H1 (cell line): ENCODE results near the gene CCDC40. TPM values are rescaled to one million over a fixed set of nuclear protein-coding genes. Genes with fewer than 3 reads are reported as not detected.

Experiments used
- ATF3 ChIP-seq: IDR thresholded peaks from 2 replicates; pipeline ENCODE4 v1.6.1; 2011; ENCODE audit warnings: low read depth, mild to moderate bottlenecking, low read length; ENCODE audit not compliant: insufficient read depth
- CBX5 ChIP-seq: fragments of 300-800, 300-1000 bp; sonication (generic); IDR thresholded peaks from 2 replicates; pipeline ENCODE4 v1.7.1; 2016; ENCODE audit warnings: antibody characterized with exemption, low read length, low read depth
- CHD2 ChIP-seq: IDR thresholded peaks from 2 replicates; pipeline ENCODE4 v1.6.1; 2012; ENCODE audit warnings: low read length, improper control_type of control experiment
- CTBP2 ChIP-seq: IDR thresholded peaks from 2 replicates; pipeline ENCODE4 v1.7.0; 2011; ENCODE audit warnings: borderline replicate concordance, mild to moderate bottlenecking, moderate library complexity, mixed read lengths, low read length; ENCODE audit not compliant: insufficient read depth, insufficient read length
- E2F6 ChIP-seq: IDR thresholded peaks from 2 replicates; pipeline ENCODE4 v1.6.1; 2012; ENCODE audit warnings: inconsistent platforms
- EGR1 ChIP-seq: IDR thresholded peaks from 2 replicates; pipeline ENCODE4 v1.6.1; 2011; ENCODE audit warnings: low read depth, low read length, borderline replicate concordance
- EP300 ChIP-seq, 2 experiments: IDR thresholded peaks; 1 replicate in 1 of 2; 2 replicates in 1 of 2; pipeline ENCODE4 v1.6.1; 2011 to 2012; ENCODE audit warnings: low read depth in 2 of 2, low read length in 2 of 2, mild to moderate bottlenecking in 2 of 2, borderline replicate concordance in 1 of 2, inconsistent platforms in 1 of 2, moderate library complexity in 1 of 2
- GTF2F1 ChIP-seq: IDR thresholded peaks from 2 replicates; pipeline ENCODE4 v1.6.1; 2012; ENCODE audit warnings: low read depth, low read length, improper control_type of control experiment, borderline replicate concordance
- HDAC6 ChIP-seq: IDR thresholded peaks from one replicate; pipeline ENCODE4 v1.7.1; 2012; ENCODE audit warnings: low read depth, mild to moderate bottlenecking, inconsistent platforms, low read length, moderate library complexity
- JUND ChIP-seq: IDR thresholded peaks from 2 replicates; pipeline ENCODE4 v1.6.1; 2011; ENCODE audit warnings: mild to moderate bottlenecking, improper control_type of control experiment, low read length
- KDM4A ChIP-seq: IDR thresholded peaks from one replicate; pipeline ENCODE4 v1.7.1; 2012; ENCODE audit warnings: low read depth, mild to moderate bottlenecking, moderate library complexity, low read length, inconsistent platforms; ENCODE audit not compliant: severe bottlenecking
- MAX ChIP-seq: IDR thresholded peaks from 2 replicates; pipeline ENCODE4 v1.6.1; 2012; ENCODE audit warnings: inconsistent platforms
- POLR2A ChIP-seq, 2 experiments: IDR thresholded peaks; 1 replicate in 1 of 2; 2 replicates in 1 of 2; pipeline ENCODE4 v1.6.1; 2011; ENCODE audit warnings: low read depth in 2 of 2, low read length in 2 of 2, mild to moderate bottlenecking in 2 of 2; ENCODE audit errors: control extremely low read depth in 1 of 2
- POU5F1 ChIP-seq: IDR thresholded peaks from 2 replicates; pipeline ENCODE4 v1.6.1; 2011; ENCODE audit warnings: low read depth, mild to moderate bottlenecking, low read length, moderate library complexity
- RAD21 ChIP-seq, 2 experiments: IDR thresholded peaks in 1 of 2; conservative IDR thresholded peaks in 1 of 2; 2 replicates each; pipeline ENCODE4 v1.6.1; 2011; ENCODE audit warnings: low read depth in 2 of 2, low read length in 2 of 2, improper control_type of control experiment in 1 of 2, inconsistent platforms in 1 of 2, mild to moderate bottlenecking in 1 of 2, moderate library complexity in 1 of 2
- RBBP5 ChIP-seq: IDR thresholded peaks from 2 replicates; pipeline ENCODE4 v1.7.1; 2012; ENCODE audit warnings: low read depth, mild to moderate bottlenecking, inconsistent platforms, low read length, moderate library complexity, borderline replicate concordance
- RFX5 ChIP-seq: IDR thresholded peaks from 2 replicates; pipeline ENCODE4 v1.6.1; 2011; ENCODE audit warnings: low read depth, low read length, improper control_type of control experiment, borderline replicate concordance
- SRF ChIP-seq: IDR thresholded peaks from 2 replicates; pipeline ENCODE4 v1.6.1; 2011; ENCODE audit warnings: mild to moderate bottlenecking, low read depth, low read length, moderate library complexity
- SUZ12 ChIP-seq: fragments of 200-600 bp; sonication (generic); IDR thresholded peaks from 2 replicates; pipeline ENCODE4 v1.6.1; 2012; ENCODE audit warnings: mild to moderate bottlenecking, inconsistent platforms, low read length, moderate library complexity, mixed read lengths
- TAF7 ChIP-seq: optimal IDR thresholded peaks from 2 replicates; pipeline ENCODE3; 2011; ENCODE audit warnings: low read depth, mild to moderate bottlenecking, inconsistent platforms, low read length, moderate library complexity, borderline replicate concordance
- TCF12 ChIP-seq: IDR thresholded peaks from 2 replicates; pipeline ENCODE4 v1.6.1; 2011; ENCODE audit warnings: low read depth, mild to moderate bottlenecking, low read length
- ZNF274 ChIP-seq: IDR thresholded peaks from 2 replicates; pipeline ENCODE4 v1.7.0; 2012; ENCODE audit warnings: low read length, borderline replicate concordance; ENCODE audit errors: extremely low read depth
- polyA plus RNA-seq, 7 experiments: library from polyadenylated mRNA; depleted of rRNA in 3 of 7; stranded (reverse) in 5 of 7; unstranded in 2 of 7; fragments of >200 nt in 5 of 7; fragments of 200-250 nt in 2 of 7; gene quantifications; 1 replicate in 5 of 7; 2 replicates in 1 of 7; 4 replicates in 1 of 7; pipeline versions ENCODE4 v1.2.1 to v1.2.3, GENCODE V29; 2011 to 2013; ENCODE audit warnings: missing spikeins in 2 of 7, mixed read lengths in 2 of 7
- total RNA-seq: library from RNA; stranded (reverse); fragmentation: NEBNext Ultra II Directional; extraction: Animal tissue kit (Norgen Biotek cat#: 25700); gene quantifications from 2 replicates; pipeline ENCODE4 v1.2.1, GENCODE V29; 2021

The CCDC40 gene
- total and polyA plus RNA-seq, 2 of the 8 experiments (the other 6 are each of a cell fraction or from before 2014, with no cell fraction given): 4.1 to 11.5 TPM

- TF ChIP-seq KDM4A: no peak
- no peak for TF ChIP-seq RFX5
- TF ChIP-seq EP300 (IDR thresholded peaks at IDR 0.05; ENCODE audit: borderline replicate concordance in 1 of 2, low read depth in 2 of 2, low read length in 2 of 2): no peak
- TF ChIP-seq CBX5: no peak
- no peak for TF ChIP-seq ZNF274
- TF ChIP-seq SRF: no peak
- no peak for TF ChIP-seq EGR1
- no peak for TF ChIP-seq GTF2F1
- TF ChIP-seq HDAC6: no peak
- TF ChIP-seq SUZ12: no peak
- no peak for TF ChIP-seq E2F6
- no peak for TF ChIP-seq POU5F1
- no peak for TF ChIP-seq RBBP5
- no peak for TF ChIP-seq TCF12
- TF ChIP-seq CHD2: no peak
- no peak for TF ChIP-seq TAF7
- no peak for TF ChIP-seq RAD21 (IDR thresholded peaks at IDR 0.05 in 1 of 2, conservative IDR thresholded peaks at IDR 0.05 in 1 of 2; ENCODE audit: low read depth in 2 of 2, low read length in 2 of 2)
- TF ChIP-seq POLR2A (IDR thresholded peaks at IDR 0.05; ENCODE audit: control extremely low read depth in 1 of 2, low read depth in 2 of 2, low read length in 2 of 2): no peak
- TF ChIP-seq CTBP2: peak; percentile 48
- TF ChIP-seq MAX: peak; percentile 42; the same call in 1 of the 2 replicates
- TF ChIP-seq JUND: no peak
- TF ChIP-seq ATF3: 0 out of 2 replicates have a peak, but pooled peaks have one; percentile 14
Observed at GRCh38 chr17:79993390-79994227, 42.8 kb upstream of the CCDC40 start (continued).
